OCI-LY3 (cell line): ENCODE results near the gene CIITA.

Source experiments
- EZH2phosphoT487 ChIP-seq: fragments of 200-600 bp; shearing (Covaris generic); IDR thresholded peaks from 2 replicates; pipeline ENCODE4 v1.6.1; 2018; ENCODE audit warnings: antibody characterized with exemption, mixed run types, low read depth
- TF ChIP-seq, protein P1 (sequence below): fragments of 200-600, 300-600 bp; sonication (generic); IDR thresholded peaks from 2 replicates; pipeline ENCODE4 v1.5.1; 2014; ENCODE audit warnings: antibody characterized with exemption, low read length, low read depth

DNA sequence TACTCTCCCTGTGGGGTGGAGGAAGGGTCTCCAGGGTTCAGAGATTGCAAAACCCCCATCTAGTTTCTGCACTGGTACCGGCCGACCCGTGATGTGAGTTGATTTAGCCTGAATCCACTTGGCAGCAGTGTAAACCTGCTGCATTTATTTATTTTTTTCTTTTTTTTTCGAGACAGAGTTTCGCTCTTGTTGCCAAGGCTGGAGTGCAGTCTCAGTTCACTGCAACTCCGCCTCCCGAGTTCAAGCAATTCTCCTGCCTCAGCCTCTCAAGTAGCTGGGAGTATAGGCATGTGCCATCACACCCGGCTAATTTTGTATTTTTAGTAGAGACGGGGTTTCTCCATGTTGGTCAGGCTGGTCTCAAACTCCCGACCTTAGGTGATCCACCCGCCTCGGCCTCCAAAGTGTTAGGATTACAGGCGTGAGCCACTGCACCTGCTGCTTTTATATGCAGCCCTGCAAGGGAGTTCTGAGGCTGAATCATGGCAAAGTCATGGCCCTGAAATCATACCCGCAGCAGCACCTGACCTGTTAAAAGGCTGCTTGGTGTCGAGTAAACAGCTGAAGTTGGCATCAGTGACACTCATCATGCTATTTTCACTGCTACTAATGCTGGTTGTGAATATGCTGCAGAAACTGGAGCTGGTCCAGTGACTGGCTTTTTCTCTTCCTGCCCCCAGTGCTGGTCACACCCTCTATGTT lies 43.9 kb downstream of the CIITA start:
- TF ChIP-seq, protein P1, sequence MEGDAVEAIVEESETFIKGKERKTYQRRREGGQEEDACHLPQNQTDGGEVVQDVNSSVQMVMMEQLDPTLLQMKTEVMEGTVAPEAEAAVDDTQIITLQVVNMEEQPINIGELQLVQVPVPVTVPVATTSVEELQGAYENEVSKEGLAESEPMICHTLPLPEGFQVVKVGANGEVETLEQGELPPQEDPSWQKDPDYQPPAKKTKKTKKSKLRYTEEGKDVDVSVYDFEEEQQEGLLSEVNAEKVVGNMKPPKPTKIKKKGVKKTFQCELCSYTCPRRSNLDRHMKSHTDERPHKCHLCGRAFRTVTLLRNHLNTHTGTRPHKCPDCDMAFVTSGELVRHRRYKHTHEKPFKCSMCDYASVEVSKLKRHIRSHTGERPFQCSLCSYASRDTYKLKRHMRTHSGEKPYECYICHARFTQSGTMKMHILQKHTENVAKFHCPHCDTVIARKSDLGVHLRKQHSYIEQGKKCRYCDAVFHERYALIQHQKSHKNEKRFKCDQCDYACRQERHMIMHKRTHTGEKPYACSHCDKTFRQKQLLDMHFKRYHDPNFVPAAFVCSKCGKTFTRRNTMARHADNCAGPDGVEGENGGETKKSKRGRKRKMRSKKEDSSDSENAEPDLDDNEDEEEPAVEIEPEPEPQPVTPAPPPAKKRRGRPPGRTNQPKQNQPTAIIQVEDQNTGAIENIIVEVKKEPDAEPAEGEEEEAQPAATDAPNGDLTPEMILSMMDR, result no peak
- no peak for TF ChIP-seq EZH2phosphoT487
